ENCODE results near the gene MOV10. TPM values are rescaled to one million over a fixed set of nuclear protein-coding genes. Genes with fewer than 3 reads are reported as not detected.

The MOV10 gene
- total and polyA plus RNA-seq, 9 of the 15 experiments (the other 6 are each of a cell fraction or from before 2014, with no cell fraction given): 16.7 to 105 (median 49.5) TPM

GRCh38 chr1:112704934-112705627 is 30.6 kb downstream of the MOV10 start (continued):
- TF ChIP-seq BCOR (IDR thresholded peaks at IDR 0.05) (no peak), HEY1 (CRISPR knock-in tag; IDR thresholded peaks at IDR 0.05; ENCODE audit: borderline replicate concordance) (no peak), SMARCA4 (IDR thresholded peaks at IDR 0.05) (peak; percentile 77), CREB3L1 (IDR thresholded peaks at IDR 0.05; ENCODE audit: borderline replicate concordance, low read depth) (no peak; the same call in 1 of the 2 replicates), ZNF324 (CRISPR knock-in tag; IDR thresholded peaks at IDR 0.05) (0 out of 2 replicates have a peak, but pooled peaks have one; percentile 4), ZNF24 (IDR thresholded peaks at IDR 0.05) (no peak), SREBF1 (IDR thresholded peaks at IDR 0.05; ENCODE audit: borderline replicate concordance, low read depth, low read length) (no peak), SNIP1 (IDR thresholded peaks at IDR 0.05; ENCODE audit: low read depth) (no peak), ZNF232 (CRISPR knock-in tag; IDR thresholded peaks at IDR 0.05) (no peak), ARID1B (IDR thresholded peaks at IDR 0.05) (peak; percentile 66), CHD2 (IDR thresholded peaks at IDR 0.05; ENCODE audit: low read depth, low read length) (no peak), NBN (IDR thresholded peaks at IDR 0.05; ENCODE audit: low read depth) (peak; percentile 78; the same call in 1 of the 2 replicates), UBTF (IDR thresholded peaks at IDR 0.05; ENCODE audit: borderline replicate concordance in 1 of 2, low read depth in 2 of 2, low read length in 2 of 2) (peak; percentile 56 to 84; a peak in 2 of 4 replicates), HDAC3 (IDR thresholded peaks at IDR 0.05; ENCODE audit: borderline replicate concordance, partially characterized antibody) (no peak), E2F1 (CRISPR knock-in tag; IDR thresholded peaks at IDR 0.05) (no peak), IRF1 (CRISPR knock-in tag; IDR thresholded peaks at IDR 0.05; ENCODE audit: borderline replicate concordance) (no peak), NR2C1 (IDR thresholded peaks at IDR 0.05) (0 out of 2 replicates have a peak, but pooled peaks have one; percentile 17), NR2C1 (tag; IDR thresholded peaks at IDR 0.05) (peak; percentile 27; the same call in 1 of the 2 replicates), ZKSCAN8 (CRISPR knock-in tag; IDR thresholded peaks at IDR 0.05) (no peak)
- TF ChIP-seq, protein P1, sequence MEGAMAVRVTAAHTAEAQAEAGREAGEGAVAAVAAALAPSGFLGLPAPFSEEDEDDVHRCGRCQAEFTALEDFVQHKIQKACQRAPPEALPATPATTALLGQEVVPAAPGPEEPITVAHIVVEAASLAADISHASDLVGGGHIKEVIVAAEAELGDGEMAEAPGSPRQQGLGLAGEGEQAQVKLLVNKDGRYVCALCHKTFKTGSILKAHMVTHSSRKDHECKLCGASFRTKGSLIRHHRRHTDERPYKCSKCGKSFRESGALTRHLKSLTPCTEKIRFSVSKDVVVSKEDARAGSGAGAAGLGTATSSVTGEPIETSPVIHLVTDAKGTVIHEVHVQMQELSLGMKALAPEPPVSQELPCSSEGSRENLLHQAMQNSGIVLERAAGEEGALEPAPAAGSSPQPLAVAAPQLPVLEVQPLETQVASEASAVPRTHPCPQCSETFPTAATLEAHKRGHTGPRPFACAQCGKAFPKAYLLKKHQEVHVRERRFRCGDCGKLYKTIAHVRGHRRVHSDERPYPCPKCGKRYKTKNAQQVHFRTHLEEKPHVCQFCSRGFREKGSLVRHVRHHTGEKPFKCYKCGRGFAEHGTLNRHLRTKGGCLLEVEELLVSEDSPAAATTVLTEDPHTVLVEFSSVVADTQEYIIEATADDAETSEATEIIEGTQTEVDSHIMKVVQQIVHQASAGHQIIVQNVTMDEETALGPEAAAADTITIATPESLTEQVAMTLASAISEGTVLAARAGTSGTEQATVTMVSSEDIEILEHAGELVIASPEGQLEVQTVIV (CRISPR knock-in tag; IDR thresholded peaks at IDR 0.05; ENCODE audit: borderline replicate concordance): no peak
